T-helper 1 cell treated with Interleukin-12 subunit alpha and Interleukin-12 subunit beta and Interleukin-4 antibody, amounts not matched to agents 30 ng/mL and 1 ng/mL, for 36 hours (primary cell): Measurements from ENCODE around the gene LAMA2. TPM values are rescaled to one million over a fixed set of nuclear protein-coding genes. Genes with fewer than 3 reads are reported as not detected.
"Not testable (repeated sequence)": the region's sequence is repeated elsewhere in the genome, so short reads cannot be mapped to it uniquely, and the experiment has no call there.

Source experiments
- intact Hi-C: fragments of 100-400 bp; cut with micrococcal nuclease; formaldehyde crosslinking; loops from one replicate; pipeline ENCODE4 v1.15.1; 2024
- total RNA-seq: library from RNA; stranded (reverse); gene quantifications from 2 replicates; pipeline ENCODE4 v1.2.3, GENCODE V29; 2022

LAMA2 gene
- total RNA-seq, 1 donor from 2014 or later = 0.25 TPM

GRCh38 chr6:129007701-129008373, 124.9 kb downstream of the LAMA2 start:
- intact Hi-C loops = no loop called here

GRCh38 chr6:129008591-129008990, 125.7 kb downstream of the LAMA2 start:
- intact Hi-C loops = no loop called here

GRCh38 chr6:129009851-129010250, 126.9 kb downstream of the LAMA2 start:
- intact Hi-C loops = no loop called here

- intact Hi-C loops = no loop called here
Observed at GRCh38 chr6:129014302-129014701, 131.4 kb downstream of the LAMA2 start.

- intact Hi-C loops = no loop called here
Observed at GRCh38 chr6:129015721-129016120, 132.8 kb downstream of the LAMA2 start.

- intact Hi-C loops = no loop called here
Observed at GRCh38 chr6:129016844-129017243, 133.9 kb downstream of the LAMA2 start.

- intact Hi-C loops = no loop called here
Observed at GRCh38 chr6:129022011-129022553, 139.1 kb downstream of the LAMA2 start.

GRCh38 chr6:129026601-129027000, 143.7 kb downstream of the LAMA2 start:
- intact Hi-C loops = no loop called here

GRCh38 chr6:129029778-129030177, 146.8 kb downstream of the LAMA2 start:
- intact Hi-C loops = no loop called here

- intact Hi-C loops = no loop called here
Observed at GRCh38 chr6:129030215-129030614, 147.3 kb downstream of the LAMA2 start.

- intact Hi-C loops = no loop called here
Observed at GRCh38 chr6:129031051-129031599, 148.2 kb downstream of the LAMA2 start.

GRCh38 chr6:129032602-129033001, 149.7 kb downstream of the LAMA2 start:
- intact Hi-C loops = no loop called here

GRCh38 chr6:129033180-129033579, 150.2 kb downstream of the LAMA2 start:
- intact Hi-C loops = no loop called here

GRCh38 chr6:129033581-129033980, 150.6 kb downstream of the LAMA2 start:
- intact Hi-C loops = no loop called here

GRCh38 chr6:129041563-129041962, 158.6 kb downstream of the LAMA2 start:
- intact Hi-C loops = no loop called here

- intact Hi-C loops = no loop called here
Observed at GRCh38 chr6:129046526-129046925, 163.6 kb downstream of the LAMA2 start.

- intact Hi-C loops = no loop called here
Observed at GRCh38 chr6:129047834-129048233, 164.9 kb downstream of the LAMA2 start.

- intact Hi-C loops = no loop called here
Observed at GRCh38 chr6:129050086-129050485, 167.1 kb downstream of the LAMA2 start.

GRCh38 chr6:129053143-129053542, 170.2 kb downstream of the LAMA2 start:
- intact Hi-C loops = not testable (repeated sequence)

- intact Hi-C loops = no loop called here
Observed at GRCh38 chr6:129055796-129056195, 172.9 kb downstream of the LAMA2 start.

GRCh38 chr6:129059650-129060049, 176.7 kb downstream of the LAMA2 start:
- intact Hi-C loops = no loop called here

GRCh38 chr6:129069006-129069405, 186.1 kb downstream of the LAMA2 start:
- intact Hi-C loops = no loop called here

GRCh38 chr6:129073051-129073450, 190.1 kb downstream of the LAMA2 start:
- intact Hi-C loops = no loop called here
